Activated CD8-positive, alpha-beta memory T cell treated with anti-CD3 and anti-CD28 coated beads for 1 hour (primary cell): Measurements from ENCODE around the gene CTTNBP2.

Source experiments
- DNase-seq, 2 donors: peaks; one replicate each; pipeline ENCODE4 v3.0.0-alpha.2; 2020; ENCODE audit warnings: low read depth in 1 of 2; ENCODE audit errors: extremely low read depth in 1 of 2

Gene CTTNBP2, protein sequence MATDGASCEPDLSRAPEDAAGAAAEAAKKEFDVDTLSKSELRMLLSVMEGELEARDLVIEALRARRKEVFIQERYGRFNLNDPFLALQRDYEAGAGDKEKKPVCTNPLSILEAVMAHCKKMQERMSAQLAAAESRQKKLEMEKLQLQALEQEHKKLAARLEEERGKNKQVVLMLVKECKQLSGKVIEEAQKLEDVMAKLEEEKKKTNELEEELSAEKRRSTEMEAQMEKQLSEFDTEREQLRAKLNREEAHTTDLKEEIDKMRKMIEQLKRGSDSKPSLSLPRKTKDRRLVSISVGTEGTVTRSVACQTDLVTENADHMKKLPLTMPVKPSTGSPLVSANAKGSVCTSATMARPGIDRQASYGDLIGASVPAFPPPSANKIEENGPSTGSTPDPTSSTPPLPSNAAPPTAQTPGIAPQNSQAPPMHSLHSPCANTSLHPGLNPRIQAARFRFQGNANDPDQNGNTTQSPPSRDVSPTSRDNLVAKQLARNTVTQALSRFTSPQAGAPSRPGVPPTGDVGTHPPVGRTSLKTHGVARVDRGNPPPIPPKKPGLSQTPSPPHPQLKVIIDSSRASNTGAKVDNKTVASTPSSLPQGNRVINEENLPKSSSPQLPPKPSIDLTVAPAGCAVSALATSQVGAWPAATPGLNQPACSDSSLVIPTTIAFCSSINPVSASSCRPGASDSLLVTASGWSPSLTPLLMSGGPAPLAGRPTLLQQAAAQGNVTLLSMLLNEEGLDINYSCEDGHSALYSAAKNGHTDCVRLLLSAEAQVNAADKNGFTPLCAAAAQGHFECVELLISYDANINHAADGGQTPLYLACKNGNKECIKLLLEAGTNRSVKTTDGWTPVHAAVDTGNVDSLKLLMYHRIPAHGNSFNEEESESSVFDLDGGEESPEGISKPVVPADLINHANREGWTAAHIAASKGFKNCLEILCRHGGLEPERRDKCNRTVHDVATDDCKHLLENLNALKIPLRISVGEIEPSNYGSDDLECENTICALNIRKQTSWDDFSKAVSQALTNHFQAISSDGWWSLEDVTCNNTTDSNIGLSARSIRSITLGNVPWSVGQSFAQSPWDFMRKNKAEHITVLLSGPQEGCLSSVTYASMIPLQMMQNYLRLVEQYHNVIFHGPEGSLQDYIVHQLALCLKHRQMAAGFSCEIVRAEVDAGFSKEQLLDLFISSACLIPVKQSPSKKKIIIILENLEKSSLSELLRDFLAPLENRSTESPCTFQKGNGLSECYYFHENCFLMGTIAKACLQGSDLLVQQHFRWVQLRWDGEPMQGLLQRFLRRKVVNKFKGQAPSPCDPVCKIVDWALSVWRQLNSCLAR (N-terminal part only)

DNA sequence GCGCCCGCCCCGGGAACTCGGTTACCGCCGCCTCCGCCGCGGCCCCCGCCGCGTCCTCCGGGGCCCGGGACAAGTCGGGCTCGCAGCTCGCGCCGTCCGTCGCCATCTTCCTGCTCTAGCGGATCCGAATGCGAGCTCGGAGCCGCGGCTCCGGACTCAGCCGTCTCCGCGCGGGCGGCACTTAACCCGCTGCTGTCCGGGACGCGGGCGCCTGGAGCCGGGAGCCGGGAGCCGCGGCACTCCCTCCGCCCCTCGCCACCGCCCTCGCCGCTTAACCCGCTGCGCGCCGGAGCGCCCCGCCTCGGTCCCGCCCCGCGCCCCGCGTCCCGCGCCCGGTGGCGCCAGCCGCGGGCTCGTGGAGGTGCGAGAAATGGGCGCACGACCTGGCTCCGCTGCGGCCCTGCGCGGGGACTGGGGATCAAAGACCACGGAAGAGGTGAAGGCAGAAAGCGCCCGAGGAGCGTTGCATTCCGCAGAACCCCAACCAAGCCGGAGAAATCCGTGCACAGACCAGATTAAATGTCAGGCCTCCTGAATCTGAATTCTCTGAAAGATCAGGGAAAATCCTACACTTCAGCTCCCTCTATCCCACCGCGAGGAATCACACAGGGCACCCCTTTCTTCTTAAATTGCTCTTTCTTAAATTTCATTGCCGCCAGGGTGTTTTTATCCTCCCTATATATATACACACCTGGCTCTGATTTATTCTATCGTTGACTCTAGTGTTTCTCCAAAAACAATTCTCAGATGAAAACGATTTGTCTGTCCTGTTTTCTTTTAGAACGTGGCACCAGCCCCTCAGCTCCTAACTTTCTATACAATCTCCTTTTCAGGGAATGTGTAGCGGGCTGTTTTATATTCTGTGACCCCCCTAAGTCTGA, at the start of gene CTTNBP2:
Gene CTTNBP2 (minus strand): TSS at position 132 of the 881 bp plus-strand sequence. CDS start 26 bp downstream, at position 106.
- no peak for DNase-seq

DNA sequence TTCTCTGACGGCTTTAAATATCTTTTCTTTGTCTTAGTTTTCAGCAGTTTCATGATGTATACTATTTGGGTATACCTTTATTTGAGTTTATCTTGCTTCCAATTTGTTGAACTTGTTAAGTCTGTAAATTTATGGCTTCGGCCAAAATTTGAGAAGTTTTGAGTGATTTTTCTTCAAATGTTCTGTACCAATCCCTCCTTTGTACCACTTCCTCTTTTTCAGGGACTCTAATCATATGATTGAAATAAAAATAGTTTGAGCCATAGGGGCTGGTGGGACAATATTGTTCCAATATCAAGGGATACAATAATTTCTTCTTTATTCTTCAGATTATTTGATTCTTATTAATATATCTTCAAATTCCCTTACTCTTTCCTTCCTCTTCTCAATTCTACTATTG, 43.1 kb upstream of the CTTNBP2 start:
- DNase-seq, result no peak

- DNase-seq, result no peak
Observed at GRCh38 chr7:117912421-117912820, 39.2 kb upstream of the CTTNBP2 start.

DNA sequence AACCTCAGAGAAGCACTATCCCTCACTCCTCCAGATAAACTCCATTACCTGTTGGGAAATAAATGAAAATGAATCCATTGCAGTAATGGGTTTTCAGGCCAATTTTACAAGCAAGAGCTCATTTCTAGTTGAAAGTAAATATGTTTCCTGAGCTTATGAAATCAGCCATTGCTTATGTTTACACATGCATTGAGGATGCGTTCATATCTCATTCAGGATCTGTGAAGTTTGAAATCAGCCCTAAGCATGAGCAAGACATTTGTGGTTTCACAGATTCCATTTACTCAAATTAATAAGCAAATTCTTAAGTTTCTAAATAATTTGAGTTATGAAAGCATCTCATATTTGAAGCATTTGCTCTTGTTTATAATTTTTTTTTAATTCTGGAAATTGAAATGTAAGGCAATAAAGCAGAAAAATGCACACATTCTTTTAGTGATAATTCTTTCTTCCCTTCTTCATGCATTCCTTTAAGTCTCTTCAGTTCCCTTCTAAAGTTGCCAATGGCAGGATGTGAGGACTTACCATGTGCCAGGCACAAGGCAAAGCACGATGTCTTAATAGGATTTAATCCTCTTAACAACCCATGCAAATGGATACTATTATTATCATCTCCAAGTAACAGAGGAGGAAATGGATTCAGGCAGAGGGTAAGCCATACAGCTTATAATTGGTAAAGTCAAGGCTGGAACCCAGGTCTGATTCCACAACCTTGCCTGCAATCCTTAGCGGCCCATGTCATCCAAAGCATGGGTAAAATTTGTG, 35.0 kb upstream of the CTTNBP2 start:
- no peak for DNase-seq

GRCh38 chr7:117907049-117907640, 33.9 kb upstream of the CTTNBP2 start:
- no peak for DNase-seq

DNA sequence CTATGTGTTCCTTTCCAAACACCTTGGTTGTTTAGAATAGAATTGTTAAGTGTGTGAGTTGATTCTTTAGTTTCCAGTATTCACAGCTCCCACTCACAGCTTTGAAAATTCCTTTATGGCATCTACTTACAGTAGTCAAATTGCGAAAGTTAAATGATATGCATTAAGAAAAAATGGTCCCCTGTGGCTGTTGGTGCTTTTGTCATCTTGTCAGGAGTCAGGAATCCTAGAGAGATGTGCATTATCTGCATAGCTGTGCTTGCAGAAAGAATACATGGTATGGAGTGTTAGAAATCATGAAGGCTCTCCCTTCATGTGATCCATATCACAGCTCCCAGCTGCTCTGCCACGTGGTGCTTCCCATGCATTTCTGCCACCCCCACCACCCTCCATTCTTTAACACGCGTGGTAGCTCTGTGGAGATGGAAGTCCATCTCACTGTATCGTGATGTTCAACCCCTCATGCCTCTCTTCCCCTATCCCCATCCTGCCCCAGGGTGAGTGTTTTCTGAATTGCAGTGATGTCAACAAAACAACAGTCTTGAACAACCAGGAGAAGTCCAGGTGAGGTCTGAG, 29.2 kb upstream of the CTTNBP2 start:
- no peak for DNase-seq

GRCh38 chr7:117901089-117901797, 28.0 kb upstream of the CTTNBP2 start:
- no peak for DNase-seq

DNA sequence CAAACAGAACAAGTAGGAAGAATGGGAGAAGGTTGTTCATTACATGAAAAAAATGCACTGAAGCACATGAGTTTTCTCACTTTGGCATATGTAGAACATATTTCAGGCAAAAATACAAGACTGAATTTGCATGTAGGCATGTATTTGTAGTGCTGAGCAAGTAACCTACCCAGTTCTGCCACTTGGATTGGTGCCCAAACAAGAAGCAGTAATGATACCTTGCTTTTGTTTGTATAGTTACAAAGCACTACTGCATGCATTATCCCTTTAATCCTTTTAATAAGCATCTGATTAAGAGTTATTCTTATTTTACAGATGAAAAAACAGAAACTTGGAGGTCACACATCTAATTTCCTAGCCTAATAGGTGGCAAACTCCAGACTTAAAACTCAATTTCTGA, 23.1 kb upstream of the CTTNBP2 start:
- no peak for DNase-seq

DNA sequence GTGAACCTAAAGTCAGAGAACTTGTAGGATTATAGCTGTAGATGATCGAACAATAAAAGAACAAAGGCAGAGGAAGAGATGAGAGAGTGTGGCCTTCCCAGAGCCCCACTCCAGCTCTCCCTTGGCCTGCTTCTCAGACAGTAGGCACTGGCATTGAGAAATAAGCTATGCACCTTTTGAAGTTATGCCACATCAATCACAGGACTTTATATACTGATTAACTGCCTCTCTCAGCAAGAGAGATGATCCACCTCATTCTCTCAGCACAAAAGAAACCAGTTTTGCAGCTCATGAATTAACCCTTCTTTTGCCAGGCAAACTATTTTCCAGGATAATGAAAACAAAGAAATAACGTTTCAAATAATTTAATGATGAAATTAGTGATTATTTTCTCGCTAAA, 22.0 kb upstream of the CTTNBP2 start:
- DNase-seq, result no peak

DNA sequence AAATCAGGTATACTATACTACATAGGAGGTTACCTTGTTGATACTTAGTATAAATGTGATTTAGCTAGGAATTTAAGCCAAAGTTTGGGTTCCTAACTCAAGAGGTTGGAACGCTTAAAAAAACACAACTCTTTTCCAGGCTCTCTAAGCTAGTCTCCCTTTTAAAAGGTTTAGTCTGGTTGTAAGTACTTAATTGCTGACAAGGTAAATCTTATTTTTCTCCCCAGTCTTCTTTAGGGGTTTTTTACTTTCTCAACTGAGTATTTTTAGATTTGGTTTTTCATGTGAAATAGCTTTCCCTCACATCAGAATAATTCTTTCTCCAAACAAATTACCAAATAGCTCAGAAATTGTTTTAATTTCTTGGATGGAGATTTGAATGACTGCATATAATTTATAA, 20.8 kb upstream of the CTTNBP2 start:
- DNase-seq, result no peak

DNA sequence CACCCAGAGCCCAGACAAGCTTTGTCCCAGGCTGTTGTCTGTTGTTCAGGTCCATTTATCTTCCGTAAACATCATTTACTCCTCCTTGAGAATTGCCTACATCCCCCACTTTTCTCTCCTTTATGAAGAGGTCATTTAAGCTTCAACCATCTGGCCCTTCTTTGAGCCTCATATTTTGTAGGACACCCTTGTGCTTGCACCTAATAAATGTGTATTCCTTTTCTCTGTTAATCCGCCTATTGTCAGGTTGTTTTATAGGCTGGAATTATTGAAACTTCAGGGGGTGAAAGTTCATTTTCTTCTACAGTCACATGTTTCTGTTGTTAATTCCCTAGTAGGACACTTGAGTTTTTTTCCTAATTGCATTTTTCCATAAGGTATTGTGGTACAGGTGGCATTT, 19.6 kb upstream of the CTTNBP2 start:
- no peak for DNase-seq

- no peak for DNase-seq
Observed at GRCh38 chr7:117889611-117890010, 16.4 kb upstream of the CTTNBP2 start.

DNA sequence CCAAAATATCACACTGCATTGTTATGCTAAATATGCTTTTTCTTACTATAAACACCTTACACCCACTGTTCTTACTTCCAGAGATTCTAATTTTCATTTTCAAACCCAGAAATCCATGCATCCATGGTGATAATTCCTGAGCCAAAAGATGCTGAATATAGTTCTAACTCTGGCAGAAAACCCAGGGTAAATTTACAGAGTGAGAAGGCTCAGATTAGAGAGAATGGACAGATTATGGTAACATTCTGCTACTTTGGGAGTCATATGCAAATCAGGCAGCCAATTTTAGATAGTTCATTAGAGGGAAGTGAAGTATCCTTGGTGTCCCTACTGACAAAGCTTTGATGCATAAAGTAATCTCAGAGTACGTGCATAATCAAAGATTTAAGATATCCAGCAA, 15.4 kb upstream of the CTTNBP2 start:
- DNase-seq, result no peak

GRCh38 chr7:117882594-117882993, 9.4 kb upstream of the CTTNBP2 start:
- no peak for DNase-seq

- no peak for DNase-seq
Observed at GRCh38 chr7:117876761-117877160, 3.5 kb upstream of the CTTNBP2 start.

DNA sequence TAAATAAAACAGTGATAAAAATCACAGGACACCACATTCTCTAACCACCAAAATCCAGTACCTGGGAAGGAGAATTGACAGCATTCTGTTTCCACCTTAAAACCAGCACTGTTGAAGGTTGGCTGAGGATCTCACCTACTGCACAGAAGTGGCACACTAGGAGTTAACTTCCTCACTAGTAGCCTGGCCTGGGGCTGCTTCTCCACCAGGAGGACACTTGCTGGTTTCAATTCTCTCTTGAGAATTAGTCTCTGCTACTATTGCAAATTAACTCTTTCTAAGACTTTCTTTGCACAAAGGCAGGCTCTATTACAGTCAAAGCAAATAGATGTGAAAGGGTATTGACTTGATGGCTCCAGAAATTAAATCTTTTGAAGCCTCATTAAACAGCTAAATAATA, 2.3 kb upstream of the CTTNBP2 start:
- DNase-seq, result no peak

DNA sequence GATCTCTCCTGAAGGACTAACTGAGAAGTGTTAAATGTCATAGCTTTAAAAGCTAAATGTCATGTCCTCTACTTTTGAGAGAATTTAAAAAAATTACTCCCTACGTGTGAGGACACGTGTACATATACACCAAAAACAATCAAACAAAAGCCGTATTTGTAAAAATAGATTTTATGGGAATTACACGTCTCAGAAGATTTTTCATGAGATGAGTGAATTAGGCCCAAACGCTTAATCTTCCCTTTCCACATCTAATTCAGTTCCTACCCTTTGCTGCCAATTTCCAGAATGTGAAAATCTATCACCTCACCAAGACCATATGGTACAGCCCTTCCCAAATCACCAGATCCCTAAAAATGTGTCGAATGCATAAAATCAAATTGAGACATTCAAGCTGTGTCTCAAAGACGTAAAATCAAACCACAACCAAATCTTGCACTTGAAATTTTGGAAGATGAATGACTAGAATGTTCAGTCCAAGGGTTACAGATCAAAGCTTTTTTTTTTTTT, 1.0 kb upstream of the CTTNBP2 start:
- DNase-seq, result no peak
